Peyer's patch (tissue), 4 donors: ENCODE data around the gene EMC1.

Experiments
- POLR2A ChIP-seq, 2 donors: fragments of 450-650 bp; IDR thresholded peaks; one replicate each; pipeline ENCODE4 v1.5.1; 2017; ENCODE audit warnings: antibody characterized with exemption in 2 of 2, mild to moderate bottlenecking in 2 of 2, moderate library complexity in 2 of 2
- TF ChIP-seq, protein P1 (sequence below), 6 experiments: fragments of 450-650 bp in 4 of 6; fragments of 200-600 bp in 2 of 6; sonication (generic) in 1 of 6; IDR thresholded peaks; one replicate each; pipeline ENCODE4 v1.5.1; 2017 to 2019; ENCODE audit warnings: antibody characterized with exemption in 6 of 6, mild to moderate bottlenecking in 3 of 6, moderate library complexity in 1 of 6

DNA sequence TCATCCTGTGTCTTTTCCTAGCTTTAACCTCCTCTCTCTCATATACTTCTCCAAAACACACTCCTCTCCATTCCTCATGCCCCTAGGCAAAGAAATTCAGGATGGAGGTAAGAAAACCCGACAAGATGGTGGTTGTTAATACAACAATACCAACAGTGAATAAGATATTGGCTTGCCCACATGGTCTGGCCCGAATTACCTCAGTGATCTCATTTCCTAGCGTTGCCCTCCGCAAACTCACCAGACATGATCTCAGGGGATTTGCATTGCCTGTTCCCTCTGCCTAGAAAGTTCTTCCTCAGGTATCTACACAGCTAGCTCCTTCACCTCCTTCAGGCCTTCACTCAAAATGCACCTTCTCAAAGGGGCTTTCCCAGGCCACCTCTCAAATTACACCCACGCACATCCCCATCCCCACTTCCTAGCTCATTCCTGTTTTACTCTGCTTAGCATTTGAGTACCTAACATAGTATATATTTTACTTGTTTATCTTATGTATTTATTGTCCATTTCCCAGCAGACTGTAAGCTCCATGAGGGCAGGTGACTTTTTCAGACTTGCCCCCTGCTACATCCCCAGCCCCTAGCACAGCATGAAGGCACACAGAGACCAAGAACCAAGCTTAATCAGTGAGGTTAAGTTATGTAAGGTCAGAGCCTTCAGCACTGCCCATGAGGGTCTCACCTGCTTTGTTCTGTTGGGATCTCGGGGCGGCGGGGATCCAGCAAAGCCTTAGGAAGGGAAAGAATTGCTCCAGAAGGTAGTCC lies 31.1 kb downstream of the EMC1 start:
- TF ChIP-seq, protein P1, sequence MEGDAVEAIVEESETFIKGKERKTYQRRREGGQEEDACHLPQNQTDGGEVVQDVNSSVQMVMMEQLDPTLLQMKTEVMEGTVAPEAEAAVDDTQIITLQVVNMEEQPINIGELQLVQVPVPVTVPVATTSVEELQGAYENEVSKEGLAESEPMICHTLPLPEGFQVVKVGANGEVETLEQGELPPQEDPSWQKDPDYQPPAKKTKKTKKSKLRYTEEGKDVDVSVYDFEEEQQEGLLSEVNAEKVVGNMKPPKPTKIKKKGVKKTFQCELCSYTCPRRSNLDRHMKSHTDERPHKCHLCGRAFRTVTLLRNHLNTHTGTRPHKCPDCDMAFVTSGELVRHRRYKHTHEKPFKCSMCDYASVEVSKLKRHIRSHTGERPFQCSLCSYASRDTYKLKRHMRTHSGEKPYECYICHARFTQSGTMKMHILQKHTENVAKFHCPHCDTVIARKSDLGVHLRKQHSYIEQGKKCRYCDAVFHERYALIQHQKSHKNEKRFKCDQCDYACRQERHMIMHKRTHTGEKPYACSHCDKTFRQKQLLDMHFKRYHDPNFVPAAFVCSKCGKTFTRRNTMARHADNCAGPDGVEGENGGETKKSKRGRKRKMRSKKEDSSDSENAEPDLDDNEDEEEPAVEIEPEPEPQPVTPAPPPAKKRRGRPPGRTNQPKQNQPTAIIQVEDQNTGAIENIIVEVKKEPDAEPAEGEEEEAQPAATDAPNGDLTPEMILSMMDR (IDR thresholded peaks at IDR 0.05): no peak
- no peak for TF ChIP-seq POLR2A (IDR thresholded peaks at IDR 0.05)
